ENCODE measurements around the gene TECR. TPM values are rescaled to one million over a fixed set of nuclear protein-coding genes. Genes with fewer than 3 reads are reported as not detected.

Gene TECR
- total and polyA plus RNA-seq, 9 of the 15 experiments (the other 6 are each of a cell fraction or from before 2014, with no cell fraction given) = 29.3 to 211 (median 81.4) TPM

DNA sequence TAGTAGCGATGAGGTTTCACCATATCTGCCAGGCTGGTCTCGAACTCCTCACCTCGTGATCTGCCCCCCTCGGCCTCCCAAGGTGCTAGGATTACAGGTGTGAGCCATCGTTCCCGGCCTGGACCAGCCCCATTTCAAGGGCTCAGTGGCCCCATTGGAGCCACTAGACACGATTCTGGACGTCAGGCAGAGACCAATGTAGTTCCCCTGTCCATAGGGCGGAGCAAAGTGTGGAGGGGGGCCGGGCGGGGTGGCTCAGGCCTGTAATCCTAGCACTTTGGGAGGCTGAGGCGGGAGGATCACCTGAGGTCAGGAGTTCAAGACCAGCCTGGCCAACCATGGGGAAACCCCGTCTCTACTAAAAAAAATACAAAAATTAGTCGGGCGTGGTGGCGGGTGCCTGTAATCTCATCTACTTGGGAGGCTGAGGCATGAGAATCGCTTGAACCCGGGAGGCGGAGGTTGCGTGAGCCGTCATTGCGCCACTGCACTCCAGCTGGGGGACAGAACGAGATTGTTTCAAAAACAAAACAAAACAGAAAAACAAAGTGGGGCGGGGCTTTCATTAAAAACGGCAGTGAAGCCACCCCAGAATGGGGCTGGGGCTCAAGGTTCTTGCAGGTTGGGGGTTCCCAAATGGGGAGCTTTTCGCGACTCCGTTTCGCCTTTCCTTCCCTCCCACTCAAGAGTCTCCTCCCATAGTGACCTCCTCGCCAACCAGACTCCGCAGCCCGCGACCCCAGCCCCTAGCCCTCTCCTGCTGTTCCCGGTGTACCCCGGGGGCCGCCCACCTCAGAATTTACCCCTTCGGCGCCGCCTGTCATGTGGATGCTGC lies 758 bp upstream of the TECR start (continued):
- TF ChIP-seq, protein P1, sequence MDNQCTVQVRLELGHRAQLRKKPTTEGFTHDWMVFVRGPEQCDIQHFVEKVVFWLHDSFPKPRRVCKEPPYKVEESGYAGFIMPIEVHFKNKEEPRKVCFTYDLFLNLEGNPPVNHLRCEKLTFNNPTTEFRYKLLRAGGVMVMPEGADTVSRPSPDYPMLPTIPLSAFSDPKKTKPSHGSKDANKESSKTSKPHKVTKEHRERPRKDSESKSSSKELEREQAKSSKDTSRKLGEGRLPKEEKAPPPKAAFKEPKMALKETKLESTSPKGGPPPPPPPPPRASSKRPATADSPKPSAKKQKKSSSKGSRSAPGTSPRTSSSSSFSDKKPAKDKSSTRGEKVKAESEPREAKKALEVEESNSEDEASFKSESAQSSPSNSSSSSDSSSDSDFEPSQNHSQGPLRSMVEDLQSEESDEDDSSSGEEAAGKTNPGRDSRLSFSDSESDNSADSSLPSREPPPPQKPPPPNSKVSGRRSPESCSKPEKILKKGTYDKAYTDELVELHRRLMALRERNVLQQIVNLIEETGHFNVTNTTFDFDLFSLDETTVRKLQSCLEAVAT (IDR thresholded peaks at IDR 0.05) = no peak
- TF ChIP-seq, protein P2, sequence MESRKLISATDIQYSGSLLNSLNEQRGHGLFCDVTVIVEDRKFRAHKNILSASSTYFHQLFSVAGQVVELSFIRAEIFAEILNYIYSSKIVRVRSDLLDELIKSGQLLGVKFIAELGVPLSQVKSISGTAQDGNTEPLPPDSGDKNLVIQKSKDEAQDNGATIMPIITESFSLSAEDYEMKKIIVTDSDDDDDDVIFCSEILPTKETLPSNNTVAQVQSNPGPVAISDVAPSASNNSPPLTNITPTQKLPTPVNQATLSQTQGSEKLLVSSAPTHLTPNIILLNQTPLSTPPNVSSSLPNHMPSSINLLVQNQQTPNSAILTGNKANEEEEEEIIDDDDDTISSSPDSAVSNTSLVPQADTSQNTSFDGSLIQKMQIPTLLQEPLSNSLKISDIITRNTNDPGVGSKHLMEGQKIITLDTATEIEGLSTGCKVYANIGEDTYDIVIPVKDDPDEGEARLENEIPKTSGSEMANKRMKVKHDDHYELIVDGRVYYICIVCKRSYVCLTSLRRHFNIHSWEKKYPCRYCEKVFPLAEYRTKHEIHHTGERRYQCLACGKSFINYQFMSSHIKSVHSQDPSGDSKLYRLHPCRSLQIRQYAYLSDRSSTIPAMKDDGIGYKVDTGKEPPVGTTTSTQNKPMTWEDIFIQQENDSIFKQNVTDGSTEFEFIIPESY (CRISPR knock-in tag; IDR thresholded peaks at IDR 0.05) = peak; percentile 80; the same call in 1 of the 2 replicates
- TF ChIP-seq NFXL1 (CRISPR knock-in tag; IDR thresholded peaks at IDR 0.05) (no peak), TBL1XR1 (IDR thresholded peaks at IDR 0.05; ENCODE audit: low read length in 2 of 2) (no peak), CSDE1 (IDR thresholded peaks at IDR 0.05) (no peak), BMI1 (IDR thresholded peaks at IDR 0.05; ENCODE audit: low read length) (no peak), NONO (IDR thresholded peaks at IDR 0.05; ENCODE audit: low read depth in 2 of 2, low read length in 1 of 2) (no peak), ZEB2 (IDR thresholded peaks at IDR 0.05) (no peak), ZNF217 (CRISPR knock-in tag; IDR thresholded peaks at IDR 0.05) (no peak), BRF1 (IDR thresholded peaks at IDR 0.05; ENCODE audit: borderline replicate concordance, extremely low read depth, insufficient read length) (no peak), ZNF274 (IDR thresholded peaks at IDR 0.05; ENCODE audit: borderline replicate concordance, low read depth, low read length) (no peak), ZKSCAN3 (CRISPR knock-in tag; IDR thresholded peaks at IDR 0.05) (no peak), SREBF1 (IDR thresholded peaks at IDR 0.05; ENCODE audit: borderline replicate concordance, low read depth, low read length) (no peak), GABPB1 (CRISPR knock-in tag; IDR thresholded peaks at IDR 0.05) (no peak), ZNF263 (CRISPR knock-in tag; IDR thresholded peaks at IDR 0.05; ENCODE audit: borderline replicate concordance) (no peak), IRF2 (CRISPR knock-in tag; IDR thresholded peaks at IDR 0.05) (no peak), PCBP2 (IDR thresholded peaks at IDR 0.05; ENCODE audit: low read depth, low read length, poor library complexity, severe bottlenecking) (no peak), KLF1 (tag; IDR thresholded peaks at IDR 0.05) (no peak)
- TF ChIP-seq, protein P3, sequence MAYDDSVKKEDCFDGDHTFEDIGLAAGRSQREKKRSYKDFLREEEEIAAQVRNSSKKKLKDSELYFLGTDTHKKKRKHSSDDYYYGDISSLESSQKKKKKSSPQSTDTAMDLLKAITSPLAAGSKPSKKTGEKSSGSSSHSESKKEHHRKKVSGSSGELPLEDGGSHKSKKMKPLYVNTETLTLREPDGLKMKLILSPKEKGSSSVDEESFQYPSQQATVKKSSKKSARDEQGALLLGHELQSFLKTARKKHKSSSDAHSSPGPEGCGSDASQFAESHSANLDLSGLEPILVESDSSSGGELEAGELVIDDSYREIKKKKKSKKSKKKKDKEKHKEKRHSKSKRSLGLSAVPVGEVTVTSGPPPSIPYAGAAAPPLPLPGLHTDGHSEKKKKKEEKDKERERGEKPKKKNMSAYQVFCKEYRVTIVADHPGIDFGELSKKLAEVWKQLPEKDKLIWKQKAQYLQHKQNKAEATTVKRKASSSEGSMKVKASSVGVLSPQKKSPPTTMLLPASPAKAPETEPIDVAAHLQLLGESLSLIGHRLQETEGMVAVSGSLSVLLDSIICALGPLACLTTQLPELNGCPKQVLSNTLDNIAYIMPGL (CRISPR knock-in tag; IDR thresholded peaks at IDR 0.05) = no peak
- TF ChIP-seq, protein P4, sequence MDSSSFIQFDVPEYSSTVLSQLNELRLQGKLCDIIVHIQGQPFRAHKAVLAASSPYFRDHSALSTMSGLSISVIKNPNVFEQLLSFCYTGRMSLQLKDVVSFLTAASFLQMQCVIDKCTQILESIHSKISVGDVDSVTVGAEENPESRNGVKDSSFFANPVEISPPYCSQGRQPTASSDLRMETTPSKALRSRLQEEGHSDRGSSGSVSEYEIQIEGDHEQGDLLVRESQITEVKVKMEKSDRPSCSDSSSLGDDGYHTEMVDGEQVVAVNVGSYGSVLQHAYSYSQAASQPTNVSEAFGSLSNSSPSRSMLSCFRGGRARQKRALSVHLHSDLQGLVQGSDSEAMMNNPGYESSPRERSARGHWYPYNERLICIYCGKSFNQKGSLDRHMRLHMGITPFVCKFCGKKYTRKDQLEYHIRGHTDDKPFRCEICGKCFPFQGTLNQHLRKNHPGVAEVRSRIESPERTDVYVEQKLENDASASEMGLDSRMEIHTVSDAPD (CRISPR knock-in tag; IDR thresholded peaks at IDR 0.05) = no peak
- TF ChIP-seq, protein P5, sequence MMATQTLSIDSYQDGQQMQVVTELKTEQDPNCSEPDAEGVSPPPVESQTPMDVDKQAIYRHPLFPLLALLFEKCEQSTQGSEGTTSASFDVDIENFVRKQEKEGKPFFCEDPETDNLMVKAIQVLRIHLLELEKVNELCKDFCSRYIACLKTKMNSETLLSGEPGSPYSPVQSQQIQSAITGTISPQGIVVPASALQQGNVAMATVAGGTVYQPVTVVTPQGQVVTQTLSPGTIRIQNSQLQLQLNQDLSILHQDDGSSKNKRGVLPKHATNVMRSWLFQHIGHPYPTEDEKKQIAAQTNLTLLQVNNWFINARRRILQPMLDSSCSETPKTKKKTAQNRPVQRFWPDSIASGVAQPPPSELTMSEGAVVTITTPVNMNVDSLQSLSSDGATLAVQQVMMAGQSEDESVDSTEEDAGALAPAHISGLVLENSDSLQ (IDR thresholded peaks at IDR 0.05) = no peak
